ENCODE results near the gene NR2C2. TPM values are rescaled to one million over a fixed set of nuclear protein-coding genes. Genes with fewer than 3 reads are reported as not detected.

NR2C2 gene
- total and polyA plus RNA-seq, 2 of the 13 experiments (the other 11 are each of a cell fraction or from before 2014, with no cell fraction given), result 7.8 to 11.8 TPM

DNA sequence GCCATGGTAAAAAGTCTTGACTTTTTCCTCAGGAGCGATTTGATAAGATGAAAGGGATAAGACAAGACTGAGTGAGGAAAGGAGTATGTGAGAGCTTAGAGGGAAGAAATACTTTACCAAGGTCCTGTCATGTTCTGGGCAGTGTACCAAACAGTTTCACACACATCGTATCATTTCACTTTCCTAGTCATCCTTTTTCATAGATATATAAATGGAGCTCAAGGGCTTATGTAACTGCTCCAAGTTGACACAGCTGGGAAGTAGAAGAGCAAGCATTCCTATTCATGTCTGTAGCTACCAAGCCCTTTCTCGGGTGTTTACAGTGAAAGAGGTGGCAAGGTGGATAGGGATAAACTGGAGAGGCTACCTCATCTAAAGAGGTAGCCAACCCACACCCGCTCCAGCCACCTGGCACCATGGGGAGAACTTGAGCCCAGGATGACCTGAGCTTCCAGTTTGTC, 60.3 kb downstream of the NR2C2 start:
- ChIA-PET CTCF (ENCODE audit: low intra/inter-chr PET ratio, low total read pairs) (no interaction called here), POLR2A (no interaction called here)
- Histone ChIP-seq H3K27ac (ENCODE audit: extremely low read length, insufficient read depth, low read length) (no peak overlapping the region), H4K20me1 (ENCODE audit: insufficient read depth, low read length) (0 out of 2 replicates have a peak, but pooled peaks cover 3% of the 10 kb centered on the region), H3K4me3 (replicated peaks in 1 of 3; ENCODE audit: insufficient read depth in 1 of 3, low read depth in 2 of 3, low read length in 3 of 3) (no peak overlapping the region), H2AFZ (ENCODE audit: low read length) (no peak overlapping the region), H3K4me1 (ENCODE audit: insufficient read depth, low read length) (no peaks in the 10 kb centered on the region), H3K79me2 (ENCODE audit: insufficient read depth, low read length) (no peaks in the 10 kb centered on the region), H3K4me2 (ENCODE audit: low read depth, low read length) (no peak overlapping the region), H3K36me3 (replicated peaks in 1 of 2; ENCODE audit: control insufficient read depth in 1 of 2, insufficient read depth in 2 of 2, low read length in 2 of 2) (peaks cover 6 to 42% of the 10 kb centered on the region in 2 experiments), H3K9me3 (ENCODE audit: low read length) (no peaks in the 10 kb centered on the region), H3K27me3 (ENCODE audit: control insufficient read depth in 1 of 2, insufficient read depth in 2 of 2, low read length in 2 of 2) (no peaks in the 10 kb centered on the region), H3K9ac (ENCODE audit: insufficient read depth, low read depth, low read length) (no peak overlapping the region)
- no peak for FAIRE-seq
- TF ChIP-seq, protein P1, sequence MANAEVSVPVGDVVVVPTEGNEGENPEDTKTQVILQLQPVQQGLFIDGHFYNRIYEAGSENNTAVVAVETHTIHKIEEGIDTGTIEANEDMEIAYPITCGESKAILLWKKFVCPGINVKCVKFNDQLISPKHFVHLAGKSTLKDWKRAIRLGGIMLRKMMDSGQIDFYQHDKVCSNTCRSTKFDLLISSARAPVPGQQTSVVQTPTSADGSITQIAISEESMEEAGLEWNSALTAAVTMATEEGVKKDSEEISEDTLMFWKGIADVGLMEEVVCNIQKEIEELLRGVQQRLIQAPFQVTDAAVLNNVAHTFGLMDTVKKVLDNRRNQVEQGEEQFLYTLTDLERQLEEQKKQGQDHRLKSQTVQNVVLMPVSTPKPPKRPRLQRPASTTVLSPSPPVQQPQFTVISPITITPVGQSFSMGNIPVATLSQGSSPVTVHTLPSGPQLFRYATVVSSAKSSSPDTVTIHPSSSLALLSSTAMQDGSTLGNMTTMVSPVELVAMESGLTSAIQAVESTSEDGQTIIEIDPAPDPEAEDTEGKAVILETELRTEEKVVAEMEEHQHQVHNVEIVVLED (CRISPR knock-in tag; IDR thresholded peaks at IDR 0.05; ENCODE audit: borderline replicate concordance), result no peak
- TF ChIP-seq ZNF850 (CRISPR knock-in tag; conservative IDR thresholded peaks at IDR 0.05), result no peak
- no peak for TF ChIP-seq TRIM22 (IDR thresholded peaks at IDR 0.05)
- TF ChIP-seq HMG20B (CRISPR knock-in tag; conservative IDR thresholded peaks at IDR 0.05), result no peak
- TF ChIP-seq, protein P2, sequence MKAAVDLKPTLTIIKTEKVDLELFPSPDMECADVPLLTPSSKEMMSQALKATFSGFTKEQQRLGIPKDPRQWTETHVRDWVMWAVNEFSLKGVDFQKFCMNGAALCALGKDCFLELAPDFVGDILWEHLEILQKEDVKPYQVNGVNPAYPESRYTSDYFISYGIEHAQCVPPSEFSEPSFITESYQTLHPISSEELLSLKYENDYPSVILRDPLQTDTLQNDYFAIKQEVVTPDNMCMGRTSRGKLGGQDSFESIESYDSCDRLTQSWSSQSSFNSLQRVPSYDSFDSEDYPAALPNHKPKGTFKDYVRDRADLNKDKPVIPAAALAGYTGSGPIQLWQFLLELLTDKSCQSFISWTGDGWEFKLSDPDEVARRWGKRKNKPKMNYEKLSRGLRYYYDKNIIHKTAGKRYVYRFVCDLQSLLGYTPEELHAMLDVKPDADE (CRISPR knock-in tag; IDR thresholded peaks at IDR 0.05), result no peak
- TF ChIP-seq NFAT5 (CRISPR knock-in tag; IDR thresholded peaks at IDR 0.05), result no peak
- TF ChIP-seq ZSCAN21 (CRISPR knock-in tag; IDR thresholded peaks at IDR 0.05; ENCODE audit: borderline replicate concordance), result no peak
- no peak for TF ChIP-seq ZNF501 (CRISPR knock-in tag; IDR thresholded peaks at IDR 0.05)
- TF ChIP-seq, protein P3, sequence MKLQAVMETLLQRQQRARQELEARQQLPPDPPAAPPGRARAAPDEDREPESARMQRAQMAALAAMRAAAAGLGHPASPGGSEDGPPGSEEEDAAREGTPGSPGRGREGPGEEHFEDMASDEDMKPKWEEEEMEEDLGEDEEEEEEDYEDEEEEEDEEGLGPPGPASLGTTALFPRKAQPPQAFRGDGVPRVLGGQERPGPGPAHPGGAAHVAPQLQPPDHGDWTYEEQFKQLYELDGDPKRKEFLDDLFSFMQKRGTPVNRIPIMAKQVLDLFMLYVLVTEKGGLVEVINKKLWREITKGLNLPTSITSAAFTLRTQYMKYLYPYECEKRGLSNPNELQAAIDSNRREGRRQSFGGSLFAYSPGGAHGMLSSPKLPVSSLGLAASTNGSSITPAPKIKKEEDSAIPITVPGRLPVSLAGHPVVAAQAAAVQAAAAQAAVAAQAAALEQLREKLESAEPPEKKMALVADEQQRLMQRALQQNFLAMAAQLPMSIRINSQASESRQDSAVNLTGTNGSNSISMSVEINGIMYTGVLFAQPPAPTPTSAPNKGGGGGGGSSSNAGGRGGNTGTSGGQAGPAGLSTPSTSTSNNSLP (IDR thresholded peaks at IDR 0.05; ENCODE audit: low read depth, low read length), result no peak
- TF ChIP-seq IKZF5 (CRISPR knock-in tag; IDR thresholded peaks at IDR 0.05), result no peak
- TF ChIP-seq ZNF460 (CRISPR knock-in tag; IDR thresholded peaks at IDR 0.05; ENCODE audit: borderline replicate concordance), result no peak
- TF ChIP-seq GPN1 (CRISPR knock-in tag; IDR thresholded peaks at IDR 0.05; ENCODE audit: borderline replicate concordance), result no peak
- ATAC-seq, result no peak
- no peak for DNase-seq (ENCODE audit: low spot score)
- intact Hi-C loops (cut with micrococcal nuclease; ENCODE audit: unreplicated experiment) (no loop called here), in situ Hi-C loops (cut with HindIII; ENCODE audit: extremely low pct_ligation_motif_present, low pct_unique_long_range_greater_than_20kb) (no loop called here)
- BruUV-seq (replicated peaks), result no TSS peak
- WGBS (ENCODE audit: low lambda C conversion rate), result 98% methylated on average over 4 of the region's 4 CpGs
